SK-N-MC (cell line): Measurements from ENCODE around the gene SEH1L.

ENCODE experiments used
- EZH2 ChIP-seq: fragments of 200-600 bp; sonication (generic); IDR thresholded peaks from one replicate; pipeline ENCODE4 v1.6.1; 2017; ENCODE audit warnings: antibody characterized with exemption
- FOXP2 ChIP-seq: optimal IDR thresholded peaks from 2 replicates; pipeline ENCODE3; 2011; ENCODE audit warnings: mild to moderate bottlenecking, moderate library complexity; ENCODE audit not compliant: insufficient read depth; ENCODE audit errors: extremely low read length, control extremely low read depth
- POLR2AphosphoS5 ChIP-seq: IDR thresholded peaks from 2 replicates; pipeline ENCODE4 v1.6.1; 2012; ENCODE audit warnings: mild to moderate bottlenecking, low read depth, low read length, borderline replicate concordance

- no peak for TF ChIP-seq EZH2
- no peak for TF ChIP-seq POLR2AphosphoS5
- TF ChIP-seq FOXP2, result no peak
Observed at GRCh38 chr18:12922266-12922665, 25.5 kb upstream of the SEH1L start.
